Measurements from ENCODE around the gene SLC6A1. TPM values are rescaled to one million over a fixed set of nuclear protein-coding genes. Genes with fewer than 3 reads are reported as not detected.

The SLC6A1 gene
- total and polyA plus RNA-seq, 2 of the 4 experiments (the other 2 are of a cell fraction): 0.02 TPM; not detected in 1

DNA sequence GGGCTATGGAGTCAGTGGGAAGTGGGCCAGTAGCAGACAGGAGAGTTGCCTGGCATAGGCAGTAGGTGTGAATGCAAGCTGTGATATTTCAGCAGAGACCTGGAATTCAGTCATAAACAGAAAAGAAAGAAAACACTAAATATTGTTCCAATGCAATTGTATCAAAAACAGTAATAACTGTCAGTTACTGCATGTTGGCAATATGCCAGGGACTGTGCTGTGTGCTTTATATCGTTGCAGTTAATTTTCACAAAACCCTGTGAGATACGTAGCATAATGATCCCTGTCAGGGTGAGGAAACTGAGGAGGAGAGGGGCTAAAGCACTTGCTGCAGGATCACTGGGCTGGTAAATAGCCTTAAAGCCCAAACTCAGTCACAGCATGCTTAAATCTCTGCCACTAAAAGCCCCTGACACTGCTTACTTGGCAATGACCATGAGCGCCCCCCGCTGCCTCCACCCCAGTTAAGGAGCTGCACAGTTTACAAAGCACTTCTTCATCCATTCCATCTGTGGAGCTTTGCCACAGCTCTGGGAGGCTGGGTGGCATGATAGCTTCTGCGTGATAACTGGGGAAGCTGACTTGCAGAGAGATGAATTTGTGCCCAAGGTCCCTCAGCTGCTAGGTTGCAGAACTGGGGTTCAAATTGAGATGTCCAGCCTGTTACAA lies 3.9 kb downstream of the SLC6A1 start:
- Histone ChIP-seq H3K27ac (ENCODE audit: insufficient read depth, low read length) (no peak overlapping the region), H4K91ac (ENCODE audit: insufficient read depth, low read depth, low read length) (no peak overlapping the region), H2AK5ac (ENCODE audit: low read depth, low read length) (no peak overlapping the region), H3K9me1 (ENCODE audit: insufficient read depth, low read length) (no peaks in the 10 kb centered on the region), H4K20me1 (ENCODE audit: insufficient read depth, low read length) (no peaks in the 10 kb centered on the region), H3K14ac (replicated peaks; ENCODE audit: low read depth, low read length) (no peak overlapping the region), H3K4me3 (ENCODE audit: insufficient read depth, low read depth, low read length) (no peak overlapping the region), H4K5ac (ENCODE audit: low read depth, low read length) (no peak overlapping the region), H3K27me3 (ENCODE audit: control insufficient read depth, insufficient read depth, low read length) (peaks cover 67% of the 10 kb centered on the region), H3K36me3 (ENCODE audit: control insufficient read depth, insufficient read depth, low read length) (no peaks in the 10 kb centered on the region), H3K23ac (ENCODE audit: low read depth, low read length) (no peak overlapping the region), H3K9me3 (ENCODE audit: control insufficient read depth, insufficient read depth, low read length) (no peaks in the 10 kb centered on the region), H2BK15ac (ENCODE audit: low read depth, low read length) (no peak overlapping the region), H2AFZ (replicated peaks; ENCODE audit: low read length, poor library complexity) (no peak overlapping the region), H3K4me1 (ENCODE audit: control insufficient read depth, insufficient read depth, low read length) (no peaks in the 10 kb centered on the region), H3K4ac (ENCODE audit: low read depth, low read length) (no peak overlapping the region), H4K8ac (ENCODE audit: low read depth in 2 of 2, low read length in 2 of 2) (no peak overlapping the region), H3K4me2 (ENCODE audit: low read depth, low read length) (no peak overlapping the region), H2AK9ac (replicated peaks; ENCODE audit: low read depth, low read length, poor library complexity) (no peak overlapping the region), H3K9ac (ENCODE audit: low read depth, low read length) (no peak overlapping the region), H2BK20ac (ENCODE audit: low read depth, low read length) (no peak overlapping the region), H3K56ac (ENCODE audit: extremely low read depth, insufficient read depth, low read length) (no peak overlapping the region), H3K18ac (ENCODE audit: low read depth, low read length) (no peak overlapping the region), H3K79me1 (ENCODE audit: low read depth in 1 of 2, low read length in 2 of 2) (no peaks in the 10 kb centered on the region), H2BK120ac (ENCODE audit: low read depth, low read length) (no peak overlapping the region), H2BK5ac (ENCODE audit: low read depth, low read length, poor library complexity, severe bottlenecking) (no peak overlapping the region)
- no TSS peak for BruUV-seq (replicated peaks)
- ATAC-seq (ENCODE audit: low read depth) (no peak), DNase-seq (no peak)
- TF ChIP-seq NFE2L2 (IDR thresholded peaks at IDR 0.05; ENCODE audit: low read depth, low read length) (no peak), RCOR1 (IDR thresholded peaks at IDR 0.05; ENCODE audit: insufficient replicate concordance, low read length) (no peak), MAFK (IDR thresholded peaks at IDR 0.05; ENCODE audit: low read depth, low read length) (no peak), RFX5 (IDR thresholded peaks at IDR 0.05; ENCODE audit: low read depth, low read length) (no peak), FOS (IDR thresholded peaks at IDR 0.05; ENCODE audit: low read depth, low read length) (no peak), MXI1 (IDR thresholded peaks at IDR 0.05; ENCODE audit: borderline replicate concordance, low read depth, low read length) (no peak), SMC3 (IDR thresholded peaks at IDR 0.05; ENCODE audit: low read depth, low read length) (no peak), POLR2A (IDR thresholded peaks at IDR 0.05; ENCODE audit: low read depth, low read length) (no peak), CEBPB (IDR thresholded peaks at IDR 0.05; ENCODE audit: low read depth, low read length) (no peak), CHD1 (IDR thresholded peaks at IDR 0.05; ENCODE audit: low read depth, low read length) (no peak)
- TF ChIP-seq, protein P1, sequence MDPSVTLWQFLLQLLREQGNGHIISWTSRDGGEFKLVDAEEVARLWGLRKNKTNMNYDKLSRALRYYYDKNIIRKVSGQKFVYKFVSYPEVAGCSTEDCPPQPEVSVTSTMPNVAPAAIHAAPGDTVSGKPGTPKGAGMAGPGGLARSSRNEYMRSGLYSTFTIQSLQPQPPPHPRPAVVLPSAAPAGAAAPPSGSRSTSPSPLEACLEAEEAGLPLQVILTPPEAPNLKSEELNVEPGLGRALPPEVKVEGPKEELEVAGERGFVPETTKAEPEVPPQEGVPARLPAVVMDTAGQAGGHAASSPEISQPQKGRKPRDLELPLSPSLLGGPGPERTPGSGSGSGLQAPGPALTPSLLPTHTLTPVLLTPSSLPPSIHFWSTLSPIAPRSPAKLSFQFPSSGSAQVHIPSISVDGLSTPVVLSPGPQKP (IDR thresholded peaks at IDR 0.05; ENCODE audit: borderline replicate concordance, low read depth, low read length): no peak
- TF ChIP-seq, protein P2, sequence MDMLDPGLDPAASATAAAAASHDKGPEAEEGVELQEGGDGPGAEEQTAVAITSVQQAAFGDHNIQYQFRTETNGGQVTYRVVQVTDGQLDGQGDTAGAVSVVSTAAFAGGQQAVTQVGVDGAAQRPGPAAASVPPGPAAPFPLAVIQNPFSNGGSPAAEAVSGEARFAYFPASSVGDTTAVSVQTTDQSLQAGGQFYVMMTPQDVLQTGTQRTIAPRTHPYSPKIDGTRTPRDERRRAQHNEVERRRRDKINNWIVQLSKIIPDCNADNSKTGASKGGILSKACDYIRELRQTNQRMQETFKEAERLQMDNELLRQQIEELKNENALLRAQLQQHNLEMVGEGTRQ (IDR thresholded peaks at IDR 0.05; ENCODE audit: low read depth, low read length): no peak
- TF ChIP-seq, protein P3, sequence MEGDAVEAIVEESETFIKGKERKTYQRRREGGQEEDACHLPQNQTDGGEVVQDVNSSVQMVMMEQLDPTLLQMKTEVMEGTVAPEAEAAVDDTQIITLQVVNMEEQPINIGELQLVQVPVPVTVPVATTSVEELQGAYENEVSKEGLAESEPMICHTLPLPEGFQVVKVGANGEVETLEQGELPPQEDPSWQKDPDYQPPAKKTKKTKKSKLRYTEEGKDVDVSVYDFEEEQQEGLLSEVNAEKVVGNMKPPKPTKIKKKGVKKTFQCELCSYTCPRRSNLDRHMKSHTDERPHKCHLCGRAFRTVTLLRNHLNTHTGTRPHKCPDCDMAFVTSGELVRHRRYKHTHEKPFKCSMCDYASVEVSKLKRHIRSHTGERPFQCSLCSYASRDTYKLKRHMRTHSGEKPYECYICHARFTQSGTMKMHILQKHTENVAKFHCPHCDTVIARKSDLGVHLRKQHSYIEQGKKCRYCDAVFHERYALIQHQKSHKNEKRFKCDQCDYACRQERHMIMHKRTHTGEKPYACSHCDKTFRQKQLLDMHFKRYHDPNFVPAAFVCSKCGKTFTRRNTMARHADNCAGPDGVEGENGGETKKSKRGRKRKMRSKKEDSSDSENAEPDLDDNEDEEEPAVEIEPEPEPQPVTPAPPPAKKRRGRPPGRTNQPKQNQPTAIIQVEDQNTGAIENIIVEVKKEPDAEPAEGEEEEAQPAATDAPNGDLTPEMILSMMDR (conservative IDR thresholded peaks at IDR 0.05; ENCODE audit: low read depth, low read length): no peak
- WGBS, 2 experiments (ENCODE audit: extremely low coverage in 2 of 2, insufficient read length in 1 of 2): 20% methylated on average over 2 of the region's 5 CpGs; no CpG with 5 or more reads in 1 of the 2 experiments
- dilution Hi-C loops (cut with HindIII; ENCODE audit: low sequenced_read_pairs, unreplicated experiment) (no loop called here), intact Hi-C loops (cut with micrococcal nuclease) (no loop called here), in situ Hi-C loops (cut with MboI; ENCODE audit: low sequenced_read_pairs) (no loop called here)
- POLR2A ChIA-PET (ENCODE audit: unreplicated experiment): no interaction called here
- CTCF ChIA-PET: no interaction called here

All from IMR-90 (cell line).